H1 (cell line): ENCODE measurements around the gene KCNMA1. TPM values are rescaled to one million over a fixed set of nuclear protein-coding genes. Genes with fewer than 3 reads are reported as not detected.
A peak's percentile ranks its signal among the peaks of the same experiment; 100 is the strongest.

Source experiments
- CTCF ChIA-PET: fragments of 300-600 bp; sonication (Branson Sonifier 250); formaldehyde crosslinking; loops from one replicate; lab custom pipeline; 2021; ENCODE audit not compliant: partially characterized antibody; lab: Charles Lee
- POLR2A ChIA-PET: fragments of 300-600 bp; sonication (Branson Sonifier 250); formaldehyde crosslinking; loops from one replicate; lab custom pipeline; 2021; ENCODE audit warnings: inconsistent platforms; ENCODE audit not compliant: partially characterized antibody; lab: Charles Lee
- DNase-seq, 2 experiments: peaks; one replicate each; pipeline versions ENCODE4 v3.0.0 to v3.0.0-alpha.2; 2010 to 2022; ENCODE audit warnings: low spot score in 2 of 2, low read depth in 1 of 2, mixed read lengths in 1 of 2
- FAIRE-seq: peaks from 2 replicates; lab custom pipeline; 2011; peaks lifted over from hg19 to GRCh38; lab: Jason Lieb, UNC
- H2AFZ ChIP-seq: 2 replicates; pipeline ENCODE4 v1.8.1; 2012; ENCODE audit warnings: low read length, inconsistent platforms
- H2AK5ac ChIP-seq: 2 replicates; pipeline ENCODE4 v1.6.1; 2013; ENCODE audit warnings: low read depth, low read length
- H2BK120ac ChIP-seq: replicated peaks from 2 replicates; pipeline ENCODE3; 2013; ENCODE audit warnings: low read depth, low read length, inconsistent platforms
- H2BK12ac ChIP-seq: 2 replicates; pipeline ENCODE4 v1.6.1; 2013; ENCODE audit warnings: low read depth, low read length
- H2BK15ac ChIP-seq: 2 replicates; pipeline ENCODE4 v1.6.1; 2013; ENCODE audit warnings: low read length
- H2BK20ac ChIP-seq: 2 replicates; pipeline ENCODE4 v1.6.1; 2013; ENCODE audit warnings: low read length
- H2BK5ac ChIP-seq: 2 replicates; pipeline ENCODE4 v1.6.1; 2013; ENCODE audit warnings: low read depth, low read length
- H3K14ac ChIP-seq: 2 replicates; pipeline ENCODE4 v1.6.1; 2013; ENCODE audit warnings: inconsistent platforms; ENCODE audit not compliant: insufficient read length
- H3K18ac ChIP-seq: 2 replicates; pipeline ENCODE4 v1.6.1; 2013; ENCODE audit warnings: low read length; ENCODE audit errors: extremely low read depth
- H3K23ac ChIP-seq: 2 replicates; pipeline ENCODE4 v1.6.1; 2013; ENCODE audit warnings: inconsistent platforms; ENCODE audit not compliant: insufficient read length
- H3K23me2 ChIP-seq: 2 replicates; pipeline ENCODE4 v1.6.1; 2013; ENCODE audit warnings: low read depth, low read length
- H3K27ac ChIP-seq: 2 replicates; pipeline ENCODE4 v1.6.1; 2011; ENCODE audit warnings: low read depth, low read length, inconsistent platforms
- H3K27me3 ChIP-seq, 4 experiments: replicated peaks in 1 of 4; 1 replicate in 1 of 4; 2 replicates in 3 of 4; pipeline versions ENCODE4 v1.6.1 to v1.8.1; 2011 to 2013; ENCODE audit warnings: low read length in 3 of 4, mild to moderate bottlenecking in 3 of 4, inconsistent platforms in 2 of 4, mixed read lengths in 2 of 4, moderate library complexity in 1 of 4; ENCODE audit not compliant: control insufficient read depth in 3 of 4, insufficient read depth in 3 of 4; ENCODE audit errors: extremely low read depth in 1 of 4
- H3K36me3 ChIP-seq, 4 experiments: 2 replicates each; pipeline versions ENCODE4 v1.6.1 to v1.8.1; 2011 to 2013; ENCODE audit warnings: mild to moderate bottlenecking in 4 of 4, low read length in 3 of 4, moderate library complexity in 2 of 4, control low read depth in 1 of 4, inconsistent platforms in 1 of 4; ENCODE audit not compliant: insufficient read depth in 4 of 4, control insufficient read depth in 2 of 4
- H3K4ac ChIP-seq: replicated peaks from 2 replicates; pipeline ENCODE3; 2013; ENCODE audit warnings: low read length, low read depth, mixed read lengths, inconsistent platforms; ENCODE audit not compliant: insufficient read length
- H3K4me1 ChIP-seq, 4 experiments: replicated peaks in 1 of 4; 1 replicate in 1 of 4; 2 replicates in 3 of 4; pipeline versions ENCODE4 v1.6.1 to v1.8.1; 2011 to 2013; ENCODE audit warnings: low read length in 3 of 4, inconsistent platforms in 2 of 4, mixed read lengths in 1 of 4; ENCODE audit not compliant: insufficient read depth in 4 of 4, control insufficient read depth in 3 of 4
- H3K4me2 ChIP-seq, 2 experiments: 2 replicates each; pipeline versions ENCODE4 v1.6.1 to v1.8.1; 2011 to 2013; ENCODE audit warnings: low read depth in 2 of 2, low read length in 2 of 2, control low read depth in 1 of 2, inconsistent platforms in 1 of 2, mild to moderate bottlenecking in 1 of 2; ENCODE audit not compliant: insufficient read depth in 1 of 2
- H3K4me3 ChIP-seq, 4 experiments: fragments of 200-600, 300-600 bp in 1 of 4; sonication (generic), shearing (Covaris generic), sonication (Bioruptor Twin) in 1 of 4; 2 replicates each; pipeline versions ENCODE4 v1.5.1 to v1.8.1; 2011 to 2016; ENCODE audit warnings: low read length in 4 of 4, low read depth in 3 of 4, control low read depth in 2 of 4, inconsistent platforms in 2 of 4, mild to moderate bottlenecking in 2 of 4, mixed read lengths in 1 of 4, moderate library complexity in 1 of 4; ENCODE audit not compliant: insufficient read depth in 2 of 4; ENCODE audit errors: extremely low read depth in 1 of 4
- H3K56ac ChIP-seq: replicated peaks from 2 replicates; pipeline ENCODE3; 2013; ENCODE audit warnings: low read depth, mild to moderate bottlenecking, mixed read lengths, low read length, inconsistent platforms; ENCODE audit not compliant: insufficient read length
- H3K79me1 ChIP-seq: 2 replicates; pipeline ENCODE4 v1.6.1; 2013; ENCODE audit warnings: low read depth, low read length, control low read depth
- H3K79me2 ChIP-seq, 2 experiments: 2 replicates each; pipeline versions ENCODE4 v1.6.1 to v1.8.1; 2012 to 2013; ENCODE audit warnings: low read length in 2 of 2, mild to moderate bottlenecking in 2 of 2, inconsistent platforms in 1 of 2; ENCODE audit not compliant: insufficient read depth in 2 of 2, control insufficient read depth in 1 of 2
- H3K9ac ChIP-seq, 4 experiments: replicated peaks in 1 of 4; 1 replicate in 1 of 4; 2 replicates in 3 of 4; pipeline versions ENCODE4 v1.6.1 to v1.8.1; 2011 to 2013; ENCODE audit warnings: low read depth in 3 of 4, low read length in 3 of 4, control low read depth in 2 of 4, mild to moderate bottlenecking in 2 of 4, moderate library complexity in 2 of 4, inconsistent platforms in 1 of 4; ENCODE audit errors: extremely low read depth in 1 of 4
- H3K9me3 ChIP-seq, 2 experiments: 2 replicates each; pipeline versions ENCODE4 v1.6.1 to v1.8.1; 2012 to 2013; ENCODE audit warnings: mild to moderate bottlenecking in 2 of 2, moderate library complexity in 2 of 2, control low read depth in 1 of 2, inconsistent platforms in 1 of 2, low read depth in 1 of 2, low read length in 1 of 2, mixed read lengths in 1 of 2; ENCODE audit not compliant: insufficient read depth in 2 of 2
- H4K20me1 ChIP-seq, 2 experiments: replicated peaks in 1 of 2; 2 replicates each; pipeline versions ENCODE3 to v1.8.1; 2011 to 2013; ENCODE audit warnings: inconsistent platforms in 2 of 2, low read length in 2 of 2, mild to moderate bottlenecking in 1 of 2; ENCODE audit not compliant: insufficient read depth in 2 of 2, control insufficient read depth in 1 of 2
- H4K5ac ChIP-seq: 2 replicates; pipeline ENCODE4 v1.6.1; 2013; ENCODE audit warnings: low read length, low read depth, mixed read lengths, inconsistent platforms; ENCODE audit not compliant: insufficient read length
- H4K8ac ChIP-seq: 2 replicates; pipeline ENCODE4 v1.8.0; 2013; ENCODE audit warnings: mild to moderate bottlenecking, moderate library complexity, low read length, inconsistent platforms; ENCODE audit not compliant: insufficient read depth; ENCODE audit errors: extremely low read depth
- H4K91ac ChIP-seq: replicated peaks from 2 replicates; pipeline ENCODE3; 2013; ENCODE audit warnings: low read length, mixed read lengths, inconsistent platforms; ENCODE audit not compliant: insufficient read length
- CTBP2 ChIP-seq: IDR thresholded peaks from 2 replicates; pipeline ENCODE4 v1.7.0; 2011; ENCODE audit warnings: borderline replicate concordance, mild to moderate bottlenecking, moderate library complexity, mixed read lengths, low read length; ENCODE audit not compliant: insufficient read depth, insufficient read length
- EP300 ChIP-seq, 2 experiments: IDR thresholded peaks; 1 replicate in 1 of 2; 2 replicates in 1 of 2; pipeline ENCODE4 v1.6.1; 2011 to 2012; ENCODE audit warnings: low read depth in 2 of 2, low read length in 2 of 2, mild to moderate bottlenecking in 2 of 2, borderline replicate concordance in 1 of 2, inconsistent platforms in 1 of 2, moderate library complexity in 1 of 2
- GTF2F1 ChIP-seq: IDR thresholded peaks from 2 replicates; pipeline ENCODE4 v1.6.1; 2012; ENCODE audit warnings: low read depth, low read length, improper control_type of control experiment, borderline replicate concordance
- KDM5A ChIP-seq: fragments of 200-600 bp; IDR thresholded peaks from 2 replicates; pipeline ENCODE4 v1.7.1; 2012; ENCODE audit warnings: mild to moderate bottlenecking, low read length, inconsistent platforms, mixed read lengths
- MAFK ChIP-seq: IDR thresholded peaks from 2 replicates; pipeline ENCODE4 v1.6.1; 2012; ENCODE audit warnings: low read depth, mild to moderate bottlenecking, improper control_type of control experiment, low read length
- POLR2A ChIP-seq, 2 experiments: IDR thresholded peaks; 1 replicate in 1 of 2; 2 replicates in 1 of 2; pipeline ENCODE4 v1.6.1; 2011; ENCODE audit warnings: low read depth in 2 of 2, low read length in 2 of 2, mild to moderate bottlenecking in 2 of 2; ENCODE audit errors: control extremely low read depth in 1 of 2
- RXRA ChIP-seq: IDR thresholded peaks from 2 replicates; pipeline ENCODE4 v1.6.1; 2011; ENCODE audit warnings: low read depth, mild to moderate bottlenecking, low read length, moderate library complexity; ENCODE audit not compliant: insufficient read depth
- SP2 ChIP-seq: IDR thresholded peaks from 2 replicates; pipeline ENCODE4 v1.6.1; 2012; ENCODE audit warnings: mild to moderate bottlenecking, low read length, inconsistent platforms
- TBP ChIP-seq: IDR thresholded peaks from 2 replicates; pipeline ENCODE4 v1.6.1; 2011; ENCODE audit warnings: low read depth, low read length, improper control_type of control experiment
- TEAD4 ChIP-seq: IDR thresholded peaks from 2 replicates; pipeline ENCODE4 v1.6.1; 2012; ENCODE audit warnings: low read depth, low read length, inconsistent platforms, mixed read lengths
- WGBS, 2 experiments: shearing (Covaris generic) in 1 of 2; methylation state at CpG; one replicate each; pipeline versions ENCODE4 v1.1.6 to v1.1.7; 2013 to 2015; ENCODE audit warnings: low lambda C conversion rate in 2 of 2, mixed read lengths in 2 of 2, inconsistent platforms in 1 of 2, low coverage in 1 of 2, missing lambda C conversion rate in 1 of 2; ENCODE audit not compliant: insufficient replicate concordance in 2 of 2, insufficient coverage in 1 of 2, insufficient read length in 1 of 2; ENCODE audit errors: extremely low coverage in 1 of 2, missing lambda C conversion rate in 1 of 2; 5-methylcytosine and 5-hydroxymethylcytosine counted together
- polyA plus RNA-seq, 7 experiments: library from polyadenylated mRNA; depleted of rRNA in 3 of 7; stranded (reverse) in 5 of 7; unstranded in 2 of 7; fragments of >200 nt in 5 of 7; fragments of 200-250 nt in 2 of 7; gene quantifications; 1 replicate in 5 of 7; 2 replicates in 1 of 7; 4 replicates in 1 of 7; pipeline versions ENCODE4 v1.2.1 to v1.2.3, GENCODE V29; 2011 to 2013; ENCODE audit warnings: missing spikeins in 2 of 7, mixed read lengths in 2 of 7
- total RNA-seq: library from RNA; stranded (reverse); fragmentation: NEBNext Ultra II Directional; extraction: Animal tissue kit (Norgen Biotek cat#: 25700); gene quantifications from 2 replicates; pipeline ENCODE4 v1.2.1, GENCODE V29; 2021
- TF ChIP-seq, protein P1 (sequence below): IDR thresholded peaks from 2 replicates; pipeline ENCODE4 v1.6.1; 2012; ENCODE audit warnings: inconsistent platforms
- TF ChIP-seq, protein P2 (sequence below): IDR thresholded peaks from 2 replicates; pipeline ENCODE4 v1.6.1; 2011; ENCODE audit warnings: low read depth, mild to moderate bottlenecking, low read length; ENCODE audit not compliant: insufficient read depth

KCNMA1 gene
- total and polyA plus RNA-seq, 2 of the 8 experiments (the other 6 are each of a cell fraction or from before 2014, with no cell fraction given) = 10.2 to 11.1 TPM

DNA sequence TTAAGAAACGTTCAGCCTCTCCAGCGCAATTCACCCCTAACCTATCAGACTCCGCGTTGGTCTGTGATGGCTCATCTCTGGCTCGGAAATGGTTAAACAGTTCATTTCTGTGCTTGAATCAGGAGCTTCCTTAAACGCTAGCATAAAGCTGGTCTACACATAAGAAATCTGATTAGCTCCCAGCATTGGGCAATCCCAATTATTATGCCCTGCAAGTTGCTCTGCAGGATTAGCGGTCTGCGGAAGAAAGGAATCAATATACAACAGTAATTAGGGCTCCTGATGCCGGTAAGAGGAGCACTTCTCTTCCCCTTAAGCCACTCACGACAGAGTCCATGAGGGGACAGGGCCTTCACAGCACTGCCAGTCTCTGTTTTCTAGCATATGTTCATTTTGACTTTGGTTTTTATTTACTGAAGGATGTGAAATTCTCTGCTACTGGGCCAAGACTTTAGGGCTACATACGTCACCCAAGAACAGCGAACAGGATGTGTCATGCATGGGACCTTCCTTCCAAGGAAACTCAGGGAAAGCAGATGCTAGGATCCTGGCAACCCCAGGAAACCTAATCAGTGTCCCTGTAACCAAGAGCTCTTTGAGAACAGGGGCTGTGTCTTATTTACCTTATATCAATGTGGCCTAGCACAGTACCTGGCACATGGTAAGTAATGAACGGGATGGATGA lies 324.4 kb downstream of the KCNMA1 start:
- Histone ChIP-seq H4K8ac (no peak overlapping the region), H2AFZ (no peak overlapping the region), H3K9me3 (no peaks in the 10 kb centered on the region), H3K27me3 (no peaks in the 10 kb centered on the region), H2BK120ac (no peak overlapping the region), H3K27ac (no peak overlapping the region), H3K18ac (no peak overlapping the region), H4K5ac (no peak overlapping the region), H3K79me2 (no peaks in the 10 kb centered on the region), H2BK20ac (0 out of 2 replicates have a peak overlapping the region, but pooled peaks have one; percentile 9), H3K23me2 (no peaks in the 10 kb centered on the region; the same call in 1 of the 2 replicates), H4K20me1 (no peaks in the 10 kb centered on the region), H2AK5ac (no peak overlapping the region), H3K79me1 (no peaks in the 10 kb centered on the region), H2BK12ac (no peak overlapping the region), H2BK15ac (no peak overlapping the region), H3K4ac (no peak overlapping the region), H2BK5ac (no peak overlapping the region), H3K4me1 (peaks cover 0 to 11% (median 5%) of the 10 kb centered on the region in 4 experiments; a peak in 3 of 7 replicates), H4K91ac (no peak overlapping the region), H3K4me2 (no peak overlapping the region), H3K23ac (no peak overlapping the region), H3K9ac (no peak overlapping the region), H3K14ac (no peak overlapping the region), H3K36me3 (no peaks in the 10 kb centered on the region), H3K56ac (no peak overlapping the region), H3K4me3 (no peak overlapping the region)
- no peak for FAIRE-seq
- ChIA-PET POLR2A (no interaction called here), CTCF (interaction anchor here (0.9 to 1.6 kb wide), 5 partner anchors 16 to 330 kb away, joined by 3 to 4 read pairs (median 3); no protein-coding TSS in a partner anchor)
- 85% methylated on average over 13 of the region's 13 CpGs; no CpG with 5 or more reads in 1 of the 2 experiments for WGBS, 2 experiments
- DNase-seq = no peak
- TF ChIP-seq KDM5A (no peak), MAFK (no peak), TEAD4 (no peak), SP2 (no peak), EP300 (IDR thresholded peaks at IDR 0.05; ENCODE audit: borderline replicate concordance in 1 of 2, low read depth in 2 of 2, low read length in 2 of 2) (no peak), CTBP2 (no peak), GTF2F1 (no peak), TBP (no peak), RXRA (no peak), POLR2A (IDR thresholded peaks at IDR 0.05; ENCODE audit: control extremely low read depth in 1 of 2, low read depth in 2 of 2, low read length in 2 of 2) (no peak)
- TF ChIP-seq, protein P1, sequence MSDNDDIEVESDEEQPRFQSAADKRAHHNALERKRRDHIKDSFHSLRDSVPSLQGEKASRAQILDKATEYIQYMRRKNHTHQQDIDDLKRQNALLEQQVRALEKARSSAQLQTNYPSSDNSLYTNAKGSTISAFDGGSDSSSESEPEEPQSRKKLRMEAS = no peak
- TF ChIP-seq, protein P2, sequence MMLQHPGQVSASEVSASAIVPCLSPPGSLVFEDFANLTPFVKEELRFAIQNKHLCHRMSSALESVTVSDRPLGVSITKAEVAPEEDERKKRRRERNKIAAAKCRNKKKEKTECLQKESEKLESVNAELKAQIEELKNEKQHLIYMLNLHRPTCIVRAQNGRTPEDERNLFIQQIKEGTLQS = no peak
